GM18951 (cell line): ENCODE measurements around the gene GUCY2C.
"Not testable (repeated sequence)": the region's sequence is repeated elsewhere in the genome, so short reads cannot be mapped to it uniquely, and the experiment has no call there.

Experiments used
- POLR2A ChIP-seq: IDR thresholded peaks from 4 replicates; pipeline ENCODE4 v1.6.1; 2011; ENCODE audit warnings: mild to moderate bottlenecking; ENCODE audit not compliant: insufficient read length, insufficient read depth; ENCODE audit errors: extremely low read depth
- in situ Hi-C: fragments of 300-500 bp; cut with MboI; formaldehyde crosslinking; loops from one replicate; pipeline ENCODE4 v1.12.0; 2022; ENCODE audit warnings: low sequenced_read_pairs, mixed read lengths, inconsistent platforms; ENCODE audit not compliant: unreplicated experiment

The GUCY2C gene

DNA sequence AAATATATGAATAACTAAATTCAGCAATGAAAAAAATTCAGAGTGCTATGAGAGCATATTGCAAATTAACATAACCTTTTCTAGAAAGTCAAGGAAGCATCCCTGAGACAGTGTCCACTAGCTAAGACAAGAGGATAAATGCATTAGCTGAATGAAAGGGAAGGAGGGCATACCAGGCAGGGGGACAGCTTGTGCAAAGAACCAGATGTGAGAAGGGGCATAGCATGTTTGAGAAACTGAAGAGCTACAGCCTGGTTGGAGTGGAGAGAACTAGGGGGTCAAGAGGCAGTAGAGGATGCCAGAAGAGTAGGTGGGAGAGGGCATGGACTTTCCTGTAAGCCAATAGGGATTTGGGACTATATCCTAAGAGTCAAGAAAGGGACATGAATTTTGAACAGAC lies 2.2 kb upstream of the GUCY2C start:
- TF ChIP-seq POLR2A: no peak
- in situ Hi-C loops: no loop called here

DNA sequence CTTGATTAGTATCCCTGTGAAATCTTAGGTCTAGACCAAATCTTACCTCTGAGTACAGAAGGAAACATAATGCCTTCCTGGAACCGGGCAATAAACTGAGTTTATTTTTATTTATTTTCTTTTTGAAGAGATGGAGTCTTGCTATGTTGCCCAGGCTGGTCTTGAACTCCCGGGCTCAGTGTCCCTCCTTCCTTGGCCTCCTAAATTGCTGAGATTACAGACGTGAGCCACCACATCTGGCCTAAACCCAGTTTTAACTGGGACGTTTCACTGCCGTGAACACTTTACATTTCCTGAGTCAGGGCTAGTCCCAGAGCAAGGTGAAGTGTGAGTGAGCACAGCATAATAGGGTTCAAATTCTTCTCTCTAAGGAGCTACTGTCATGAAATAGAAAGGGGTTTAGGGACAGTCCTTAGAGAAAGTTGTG lies 671 bp downstream of the GUCY2C start:
- in situ Hi-C loops: no loop called here

DNA sequence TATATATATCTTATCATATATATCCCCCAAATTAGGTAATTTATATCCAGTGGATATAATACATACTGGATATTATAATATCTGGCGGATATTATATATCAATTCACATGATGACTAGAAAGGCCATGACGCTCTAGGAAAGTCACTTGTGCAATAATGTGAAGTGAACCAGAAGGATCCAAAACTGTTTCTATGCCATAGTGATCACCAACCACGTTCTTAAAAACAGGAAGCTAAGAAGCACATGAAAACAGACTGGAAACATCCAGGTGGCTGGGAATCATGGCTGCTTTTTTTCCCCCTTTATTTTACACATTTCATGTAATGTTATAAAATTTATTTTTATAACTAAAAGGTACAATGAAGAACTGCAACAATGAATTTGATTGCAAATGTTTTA lies 1.4 kb downstream of the GUCY2C start:
- in situ Hi-C loops: no loop called here
- no peak for TF ChIP-seq POLR2A

More for the DNA sequence above, 671 bp downstream of the GUCY2C start:
- no peak for TF ChIP-seq POLR2A

DNA sequence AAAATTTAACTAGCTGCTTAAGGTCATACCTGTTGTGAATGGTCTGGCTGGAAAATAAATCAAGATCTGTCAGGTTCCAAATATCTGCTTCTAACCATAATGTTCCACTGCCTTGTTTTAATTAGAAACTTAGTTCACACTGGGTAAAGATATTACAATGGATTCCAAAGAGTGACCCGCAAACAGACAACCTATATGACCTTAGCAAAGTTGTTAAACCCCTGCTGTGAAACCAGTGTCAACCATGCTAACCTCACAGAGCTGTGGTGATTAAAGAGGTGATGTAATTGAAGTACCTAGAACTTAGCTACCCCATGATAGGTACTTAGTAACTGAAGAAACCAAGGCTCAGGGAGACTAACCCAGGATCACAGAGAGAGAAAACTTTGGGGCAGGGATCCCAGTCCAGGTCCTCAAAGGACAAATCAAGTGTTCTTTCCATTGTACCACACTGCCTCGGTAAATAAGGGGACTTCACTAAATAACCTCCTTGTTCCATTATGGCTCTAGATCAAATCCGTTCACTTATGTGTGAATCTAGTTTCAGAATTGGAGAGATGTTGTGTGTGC lies 2.2 kb downstream of the GUCY2C start:
- no peak for TF ChIP-seq POLR2A
- in situ Hi-C loops: no loop called here

DNA sequence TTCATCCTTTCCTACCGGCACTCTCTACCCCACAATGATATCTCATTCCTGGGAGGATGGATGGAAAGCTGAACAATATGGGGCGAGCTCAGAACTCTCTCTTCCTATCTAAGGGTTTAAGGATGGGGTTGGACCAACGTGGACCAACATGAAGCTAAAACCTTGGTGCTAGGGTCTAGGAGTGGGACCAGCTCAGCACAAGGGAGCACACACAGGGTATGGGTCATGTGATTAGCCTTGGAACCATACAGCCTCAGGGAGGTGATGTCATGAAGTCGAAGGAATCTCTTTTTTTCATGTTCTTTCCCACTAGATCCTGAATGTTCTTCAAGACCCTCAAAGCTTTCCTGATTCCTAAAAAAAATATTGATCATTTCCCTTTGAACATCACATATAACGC lies 3.3 kb downstream of the GUCY2C start:
- in situ Hi-C loops: no loop called here

DNA sequence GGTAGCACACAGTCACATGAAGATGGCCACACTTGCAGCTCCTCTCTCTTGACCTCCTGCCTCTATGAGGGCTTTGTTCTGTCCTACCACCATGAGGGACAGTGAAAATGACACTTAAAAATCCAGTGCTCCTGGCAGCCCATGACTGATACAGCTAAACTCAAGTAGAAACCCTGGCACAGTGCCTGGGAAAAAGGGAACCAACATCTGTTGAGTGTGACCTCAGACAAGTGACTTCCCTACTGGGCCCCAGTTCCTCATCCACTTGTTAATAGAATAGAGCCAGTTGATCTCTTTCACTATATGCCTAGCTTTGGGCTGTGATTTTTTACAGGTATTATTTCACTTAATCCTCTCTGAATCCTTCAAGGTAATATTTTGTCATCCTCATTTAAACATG lies 4.8 kb downstream of the GUCY2C start:
- in situ Hi-C loops: no loop called here
- no peak for TF ChIP-seq POLR2A

More for the DNA sequence above, 3.3 kb downstream of the GUCY2C start:
- TF ChIP-seq POLR2A: no peak

DNA sequence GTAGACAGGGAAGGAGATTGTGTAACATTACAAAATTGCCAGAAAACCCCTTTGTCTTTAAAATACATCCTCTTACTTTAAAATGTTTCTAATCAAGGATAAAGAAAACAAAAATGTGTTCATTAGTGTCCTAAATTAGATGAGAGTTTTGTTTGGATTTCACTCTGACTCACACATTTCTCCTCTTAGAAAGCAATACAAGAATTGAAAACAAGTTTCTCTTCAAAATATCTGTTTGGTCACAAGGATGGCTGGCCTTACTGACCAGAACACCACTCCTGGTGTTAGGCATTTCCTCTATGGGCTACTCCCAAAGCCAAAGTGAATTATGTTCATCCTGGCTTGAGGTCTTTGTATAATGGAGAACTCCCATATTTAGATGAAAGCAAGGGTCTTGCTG lies 6.4 kb downstream of the GUCY2C start:
- TF ChIP-seq POLR2A: no peak
- in situ Hi-C loops: no loop called here

DNA sequence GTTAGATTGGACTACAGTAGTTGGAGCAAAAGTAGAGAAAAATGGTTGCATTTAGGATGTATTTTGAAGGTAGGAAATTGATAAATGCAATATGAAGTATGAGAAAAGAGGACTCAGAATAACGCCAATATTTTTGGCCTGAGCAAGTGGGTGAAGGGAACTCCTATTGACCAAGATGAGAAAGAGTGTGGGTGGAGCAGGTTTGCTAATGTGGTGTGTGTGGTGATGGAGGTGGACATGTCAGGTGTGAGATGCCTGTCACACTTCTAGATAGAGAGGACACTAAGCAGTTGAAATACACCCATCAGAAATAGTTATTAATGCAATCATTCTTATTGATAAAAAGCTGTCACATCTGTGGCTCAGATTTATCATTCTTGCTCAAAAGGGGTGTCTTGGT lies 7.3 kb downstream of the GUCY2C start:
- in situ Hi-C loops: no loop called here
- no peak for TF ChIP-seq POLR2A

DNA sequence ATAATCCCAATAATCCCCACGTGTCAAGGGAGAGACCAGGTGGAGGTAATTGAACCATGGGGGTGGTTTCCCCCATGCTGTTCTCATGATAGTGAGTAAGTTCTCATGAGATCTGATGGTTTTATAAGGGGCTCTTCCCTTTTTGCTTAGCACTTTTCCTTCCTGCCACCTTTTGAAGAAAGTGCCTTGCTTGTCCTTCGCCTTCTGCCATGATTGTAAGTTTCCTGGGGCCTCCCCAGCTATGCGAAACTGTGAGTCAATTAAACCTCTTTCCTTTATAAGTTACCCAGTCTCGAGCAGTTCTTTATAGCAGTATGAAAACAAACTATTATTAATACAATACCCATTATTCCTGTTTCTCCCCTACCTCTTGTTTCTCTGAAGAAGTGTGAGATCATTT lies 14.2 kb downstream of the GUCY2C start:
- in situ Hi-C loops: not testable (repeated sequence)

DNA sequence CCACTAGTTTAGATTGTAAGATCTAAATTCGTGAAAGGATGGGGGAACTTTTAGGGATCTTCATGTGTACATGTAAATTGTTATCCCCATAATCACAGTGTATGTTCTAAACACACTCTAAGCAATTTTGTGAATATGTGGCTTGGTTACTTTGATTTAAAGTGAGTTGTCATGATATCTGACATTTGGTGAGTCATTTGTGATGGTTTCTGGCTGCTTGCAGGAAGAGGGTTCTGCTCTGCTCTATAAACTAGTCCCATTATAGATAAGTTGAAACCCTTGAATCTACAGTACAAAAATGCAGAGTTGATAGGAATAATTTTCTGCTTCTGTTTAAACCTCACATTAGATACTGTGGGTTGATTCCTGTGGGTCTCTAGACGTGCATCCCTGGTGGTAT lies 14.8 kb downstream of the GUCY2C start:
- in situ Hi-C loops: no loop called here
- TF ChIP-seq POLR2A: no peak

DNA sequence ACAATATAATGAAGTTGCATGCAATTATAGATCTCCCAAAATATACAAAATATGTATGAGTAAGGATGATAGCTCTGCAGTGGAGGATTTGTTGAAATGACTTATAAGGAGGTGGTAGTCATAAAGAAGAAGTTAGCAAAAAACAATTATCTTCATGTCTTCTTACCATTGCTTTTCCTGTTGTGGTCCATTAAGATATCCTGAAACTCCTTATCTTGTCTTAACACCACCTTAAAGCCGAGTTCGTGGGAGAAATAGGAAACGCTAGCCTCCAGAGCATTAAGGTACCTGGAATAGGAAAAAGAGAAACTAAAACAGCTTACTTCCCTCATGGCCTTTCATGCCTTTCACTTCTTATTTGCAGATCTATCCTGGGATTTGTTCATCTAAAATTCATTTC lies 15.2 kb downstream of the GUCY2C start:
- TF ChIP-seq POLR2A: no peak
- in situ Hi-C loops: no loop called here

DNA sequence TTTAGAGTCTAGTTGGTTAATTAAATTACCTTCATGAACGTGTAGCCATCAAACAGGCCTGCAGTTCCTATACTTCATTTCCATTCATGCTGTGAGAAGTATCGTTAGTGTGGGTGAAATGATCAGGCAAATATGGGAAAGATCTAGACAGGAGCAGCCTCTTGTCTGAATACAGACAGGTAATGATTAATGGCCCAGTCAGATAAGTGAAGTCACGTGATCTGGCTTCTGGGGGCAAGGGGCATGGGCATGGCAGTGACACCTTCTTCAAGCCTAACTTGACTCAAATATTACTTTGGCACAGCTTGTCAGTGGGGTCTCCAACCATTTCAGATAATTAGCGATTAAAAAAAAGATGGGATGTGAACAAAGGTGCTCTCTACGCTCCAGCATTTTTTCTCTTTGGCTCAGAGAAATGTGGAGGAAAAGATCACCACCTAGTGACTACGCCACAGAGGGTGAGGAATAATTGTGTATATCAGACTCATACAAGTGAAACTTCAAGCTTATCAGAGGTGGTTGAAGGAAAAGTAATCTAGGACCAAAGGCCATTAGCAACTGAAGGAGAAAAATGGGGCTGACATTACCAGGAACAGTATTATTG lies 17.8 kb downstream of the GUCY2C start:
- no peak for TF ChIP-seq POLR2A
- in situ Hi-C loops: no loop called here

DNA sequence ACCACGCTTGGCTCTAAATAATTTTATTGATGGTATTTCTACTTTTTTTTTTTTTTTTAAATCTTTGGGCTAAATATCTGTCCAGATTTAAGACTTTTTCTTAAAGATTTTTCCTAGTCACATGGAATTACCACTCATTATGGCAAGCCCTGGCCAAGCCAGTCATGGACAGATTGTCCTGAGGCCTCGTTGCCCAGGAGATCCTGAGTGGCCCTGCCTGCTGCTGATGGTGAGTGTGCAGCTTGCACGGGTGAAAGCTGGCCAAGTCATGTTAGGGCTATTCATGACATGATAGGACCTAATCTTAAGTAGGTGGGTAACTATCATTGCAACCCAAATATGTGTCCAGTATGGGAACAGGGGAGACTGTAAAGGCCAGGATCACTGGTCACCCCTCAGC lies 27.8 kb downstream of the GUCY2C start:
- no peak for TF ChIP-seq POLR2A
- in situ Hi-C loops: no loop called here

DNA sequence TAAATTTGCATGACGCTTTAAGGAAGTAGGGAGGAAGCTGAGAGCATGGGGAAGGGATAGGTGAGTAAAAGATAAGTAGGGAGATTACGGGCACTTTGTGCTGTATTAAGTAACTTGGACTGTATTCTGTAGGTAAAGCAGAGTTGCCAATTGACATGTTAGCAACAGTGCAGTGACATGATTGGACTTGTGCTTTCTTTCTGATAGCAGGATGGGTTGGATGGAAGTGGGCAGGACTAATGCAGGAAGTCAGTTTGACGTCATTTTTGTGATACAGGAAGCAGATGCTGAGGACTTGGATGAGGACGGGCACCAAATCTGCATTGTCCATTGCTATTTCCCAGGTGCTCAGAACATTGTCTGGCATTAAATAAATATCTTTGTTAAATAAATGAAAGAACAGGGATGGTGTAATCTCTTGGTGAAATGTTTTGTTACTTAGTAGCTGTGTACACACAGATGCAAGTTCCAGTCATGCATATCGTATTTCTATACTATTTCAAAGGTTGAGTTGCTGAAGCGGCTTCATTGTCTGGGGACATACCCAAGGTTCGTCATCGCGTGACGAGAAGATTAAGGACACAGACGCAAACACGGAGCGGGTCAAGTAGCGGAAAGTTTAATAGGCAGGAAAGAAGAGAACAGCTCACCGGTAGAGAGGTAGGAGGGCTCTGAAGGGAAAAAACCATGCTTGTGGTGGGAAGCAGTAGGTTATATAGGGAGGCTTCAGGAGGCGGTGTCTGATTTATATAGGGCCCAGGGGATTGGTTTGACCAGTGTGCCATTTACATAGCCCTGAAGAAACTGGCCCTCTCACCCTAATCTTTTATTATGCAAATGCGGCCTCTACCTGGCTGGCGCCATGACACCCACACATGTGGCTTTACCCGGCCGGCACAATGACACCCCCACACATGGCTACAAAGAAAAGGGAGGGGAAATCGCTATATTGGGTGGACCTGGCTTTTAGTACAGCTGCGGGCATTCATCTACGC lies 30.7 kb downstream of the GUCY2C start:
- in situ Hi-C loops: no loop called here
- no peak for TF ChIP-seq POLR2A
